GM18873 (cell line): ENCODE results near the gene TRIM2.
"Not testable (repeated sequence)": the region's sequence is repeated elsewhere in the genome, so short reads cannot be mapped to it uniquely, and the experiment has no call there.

Source experiments
- ATAC-seq: cut with Tn5 transposase; IDR thresholded peaks from one replicate; pipeline ENCODE4 v1.9.1; 2021; ENCODE audit warnings: mild to moderate bottlenecking, moderate library complexity, moderate number of reproducible peaks; ENCODE audit not compliant: unreplicated experiment, low FRiP score

TRIM2 gene

GRCh38 chr4:153204247-153204671 lies at the start of gene TRIM2:
Gene TRIM2, plus strand, starts transcription at chr4:153204443. Its CDS starts 88 bp downstream, at chr4:153204531.
- no peak for ATAC-seq

GRCh38 chr4:153155686-153156085 lies 48.6 kb upstream of the TRIM2 start:
- ATAC-seq: no peak

GRCh38 chr4:153156263-153156662 lies 48.0 kb upstream of the TRIM2 start:
- ATAC-seq: no peak

DNA sequence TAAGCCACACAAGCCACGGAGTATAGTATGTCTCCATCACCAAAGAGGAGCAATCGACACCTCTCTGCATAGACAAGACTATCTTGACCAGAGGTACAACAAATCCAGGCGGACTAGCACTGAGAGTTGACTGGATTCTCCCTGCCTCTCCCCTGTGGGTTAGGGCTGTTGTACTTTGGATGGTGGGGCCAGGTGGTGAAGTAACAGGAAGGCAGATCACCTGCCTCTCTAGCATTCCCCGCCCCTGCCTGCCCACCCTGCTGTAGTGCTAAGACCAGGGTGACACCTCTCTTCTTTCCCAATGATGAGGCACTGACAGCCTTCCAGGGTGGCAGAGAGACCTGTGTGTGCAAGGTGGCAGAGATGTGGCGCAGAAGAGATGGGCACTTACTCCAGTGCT lies 47.5 kb upstream of the TRIM2 start:
- no peak for ATAC-seq

- ATAC-seq: no peak
Measured at GRCh38 chr4:153159016-153159415, 45.2 kb upstream of the TRIM2 start.

DNA sequence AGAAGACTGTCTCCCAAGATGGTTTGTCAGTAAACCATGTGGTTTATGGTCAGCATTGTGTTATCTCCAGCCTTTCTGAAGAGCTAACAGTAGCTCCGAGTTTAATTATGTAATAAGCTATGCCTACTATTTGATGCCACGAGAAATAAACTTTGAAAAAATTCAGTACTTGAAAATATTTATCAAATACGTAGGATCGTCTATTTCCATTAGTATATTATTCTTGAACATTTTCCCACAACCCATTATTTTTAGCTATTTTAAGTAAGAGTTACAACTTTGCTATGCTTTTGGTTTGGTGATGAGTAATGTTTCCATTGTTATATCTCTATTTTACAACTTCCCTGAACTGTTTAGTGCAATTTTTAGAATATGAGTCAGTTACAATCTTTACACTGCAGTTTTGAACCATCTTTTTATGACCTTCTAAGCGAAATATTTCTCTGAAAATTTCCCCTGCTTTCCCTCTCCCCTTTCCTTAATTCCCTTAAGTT lies 44.5 kb upstream of the TRIM2 start:
- no peak for ATAC-seq

DNA sequence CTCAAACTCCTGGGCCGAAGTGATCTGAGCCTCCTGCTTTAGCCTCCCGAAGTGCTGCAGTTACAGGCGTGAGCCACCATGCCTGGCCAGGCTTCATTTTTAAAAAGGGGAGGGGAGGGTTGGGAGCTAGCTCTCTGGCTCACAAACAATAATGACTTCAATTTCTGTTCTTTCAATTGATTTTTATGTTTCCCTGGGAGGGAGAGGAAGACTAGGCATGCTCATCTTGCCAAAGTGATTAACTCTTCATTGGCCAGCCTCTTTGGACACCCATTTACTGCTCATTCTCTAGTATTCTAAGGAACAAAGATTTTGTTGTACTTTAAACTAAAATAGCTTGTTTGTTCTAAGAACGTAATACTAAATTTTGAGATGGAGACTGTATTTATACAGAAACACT lies 43.4 kb upstream of the TRIM2 start:
- no peak for ATAC-seq

DNA sequence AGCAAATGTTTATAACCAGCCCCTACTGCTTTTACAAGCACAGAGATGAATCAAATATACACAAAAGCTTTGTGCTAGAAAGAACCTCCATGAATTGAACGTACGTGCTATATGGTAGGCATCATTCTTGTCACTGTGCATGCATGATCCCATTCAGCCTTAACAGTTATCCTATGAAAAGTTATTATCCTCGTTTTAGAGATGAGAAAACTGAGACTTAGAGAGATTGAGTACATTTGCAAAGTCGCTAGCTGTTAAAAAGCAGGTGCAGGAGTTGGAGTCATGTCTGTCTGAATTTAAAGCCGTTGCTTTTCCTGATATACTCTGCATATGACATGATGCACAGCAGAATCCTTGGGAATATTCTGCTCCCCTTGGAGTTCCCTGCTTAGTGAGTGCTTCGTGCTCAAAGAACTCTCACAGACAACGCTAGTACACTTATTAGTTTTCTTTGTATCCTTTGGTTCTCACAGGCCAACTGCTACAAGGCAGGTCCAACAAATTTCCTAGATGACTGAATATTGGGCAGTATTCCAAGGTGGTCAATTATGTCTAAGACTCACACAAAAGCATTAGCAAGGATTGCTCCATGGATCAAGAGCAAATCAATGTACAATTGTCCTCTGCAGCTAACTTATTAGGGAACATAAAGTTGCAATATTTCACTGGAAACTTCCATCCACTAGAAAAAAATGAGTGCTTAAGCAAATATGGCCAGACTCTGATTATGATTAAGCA lies 42.8 kb upstream of the TRIM2 start:
- ATAC-seq: no peak

DNA sequence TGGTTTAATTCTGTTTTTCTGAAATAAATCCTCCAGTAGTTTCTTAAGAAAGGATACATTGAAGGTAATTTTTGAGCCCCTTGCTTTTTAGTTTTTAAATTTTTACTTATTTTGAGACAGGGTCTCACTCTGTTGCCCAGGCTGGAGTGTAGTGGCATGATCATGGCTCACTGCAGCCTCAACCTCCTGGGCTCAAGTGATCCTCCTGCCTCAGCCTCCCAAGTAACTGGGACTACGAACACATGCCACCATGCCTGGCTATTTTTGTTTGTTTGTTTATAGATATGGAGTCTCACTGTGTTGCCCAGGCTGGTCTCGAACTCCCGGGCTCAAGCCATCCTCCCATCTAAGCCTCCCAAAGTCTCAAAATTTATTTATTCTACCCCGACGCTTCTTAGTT lies 39.0 kb upstream of the TRIM2 start:
- ATAC-seq: not testable (repeated sequence)

DNA sequence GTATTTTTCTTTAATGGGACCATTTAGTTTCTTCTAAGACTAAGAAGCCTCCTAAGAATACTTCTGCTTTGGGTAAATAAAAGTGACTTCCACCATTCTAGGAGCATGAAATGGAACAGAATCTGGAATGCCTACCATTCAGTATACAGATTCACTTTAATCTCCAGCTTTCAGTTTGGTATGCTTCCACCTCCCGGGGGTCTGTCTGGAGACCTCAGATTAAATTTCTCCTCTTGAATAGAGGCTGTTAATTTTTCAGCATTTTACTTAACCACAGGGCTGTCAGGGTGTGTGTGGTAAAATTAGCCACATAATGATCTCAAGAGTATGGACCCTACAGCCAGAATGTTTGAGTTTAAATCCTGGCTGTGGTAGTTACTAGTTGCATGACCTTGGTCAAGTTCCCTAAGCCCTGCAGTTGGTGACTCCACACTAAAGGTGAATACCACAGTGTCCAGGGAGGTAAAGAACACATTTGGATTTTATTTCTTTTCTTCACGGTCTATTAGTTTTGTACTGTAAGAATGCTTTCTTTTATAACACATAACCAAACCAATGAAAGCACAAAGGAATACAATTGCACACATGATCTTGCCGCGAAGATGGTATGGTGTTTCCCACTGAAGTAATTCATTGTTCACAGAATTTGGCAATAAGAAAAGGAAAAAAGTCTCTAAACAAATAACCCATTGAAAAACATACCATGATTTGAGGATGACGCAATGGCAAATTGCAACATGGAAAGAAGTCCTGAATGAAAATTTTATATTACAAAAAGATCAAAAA lies 37.3 kb upstream of the TRIM2 start:
- no peak for ATAC-seq

GRCh38 chr4:153169776-153170175 lies 34.5 kb upstream of the TRIM2 start:
- ATAC-seq: no peak

- no peak for ATAC-seq
Measured at GRCh38 chr4:153170407-153170806, 33.8 kb upstream of the TRIM2 start.

- no peak for ATAC-seq
Measured at GRCh38 chr4:153174821-153175567, 29.2 kb upstream of the TRIM2 start.

DNA sequence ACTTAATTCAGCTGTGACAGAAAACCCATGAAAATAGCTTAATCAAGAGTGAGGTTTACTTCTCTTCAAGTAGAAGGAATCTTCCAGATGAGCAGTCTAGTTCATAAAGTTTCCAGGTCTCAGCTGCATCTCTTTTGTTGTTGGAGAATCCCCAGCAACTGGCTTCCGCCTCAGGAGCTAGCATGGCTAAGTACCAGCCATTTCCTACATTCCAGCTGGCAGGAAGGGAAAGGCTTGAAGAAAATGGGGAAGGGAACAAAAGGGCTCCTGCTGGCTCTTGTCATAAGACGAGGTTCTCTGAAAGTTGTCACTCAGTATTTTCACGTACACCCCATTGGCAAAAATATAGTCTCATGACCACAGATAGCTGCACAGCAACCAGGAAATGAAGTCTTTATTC lies 27.3 kb upstream of the TRIM2 start:
- no peak for ATAC-seq

- no peak for ATAC-seq
Measured at GRCh38 chr4:153177841-153178240, 26.4 kb upstream of the TRIM2 start.

DNA sequence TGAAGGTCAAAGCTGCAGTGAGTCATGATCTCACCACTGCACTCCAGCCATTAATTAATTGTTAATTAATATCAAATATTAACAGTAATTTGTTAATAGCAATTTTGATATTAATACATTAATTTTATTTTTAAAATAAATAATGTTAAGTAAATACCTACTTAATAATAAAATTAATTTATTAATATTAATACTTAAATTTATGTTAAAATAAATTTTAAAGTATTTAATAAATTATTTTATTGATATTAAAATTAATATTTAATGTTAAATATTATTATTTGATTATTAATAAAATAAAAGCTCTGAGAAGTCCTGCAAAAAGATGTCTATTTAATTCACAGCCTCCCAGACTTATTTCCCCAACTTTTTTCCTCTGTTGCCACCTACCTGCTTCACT lies 25.1 kb upstream of the TRIM2 start:
- no peak for ATAC-seq

GRCh38 chr4:153181293-153181692 lies 22.9 kb upstream of the TRIM2 start:
- ATAC-seq: no peak

GRCh38 chr4:153181700-153182099 lies 22.5 kb upstream of the TRIM2 start:
- no peak for ATAC-seq

GRCh38 chr4:153183146-153183545 lies 21.1 kb upstream of the TRIM2 start:
- no peak for ATAC-seq

GRCh38 chr4:153185331-153185852 lies 18.9 kb upstream of the TRIM2 start:
- no peak for ATAC-seq
